Hypothalamus (tissue), 51 donors: Measurements from ENCODE around the gene WIPF1.

Source experiments
- DNase-seq, 51 donors: peaks; one replicate each; lab custom pipeline; 2025; lab: John Stamatoyannopoulos, UW

Gene WIPF1

GRCh38 chr2:174599310-174599921 is 1.8 kb upstream of the WIPF1 start:
- no peak for DNase-seq

DNA sequence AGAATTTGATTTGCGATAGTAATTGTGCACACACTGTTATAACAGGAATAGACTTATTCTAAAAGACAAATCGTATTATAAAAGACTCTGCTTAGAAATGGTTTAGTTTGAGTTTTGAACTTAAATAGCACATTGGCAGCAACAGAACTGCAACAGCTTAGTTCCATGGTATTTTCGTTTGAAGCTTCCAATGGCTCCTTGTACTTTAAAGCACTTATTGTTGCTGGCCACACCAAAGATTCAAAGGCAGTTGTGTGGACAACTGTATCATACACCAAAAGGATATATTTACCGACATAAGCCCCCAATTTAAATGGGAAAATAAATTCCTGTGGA is 627 bp downstream of the WIPF1 start:
- no peak for DNase-seq

DNA sequence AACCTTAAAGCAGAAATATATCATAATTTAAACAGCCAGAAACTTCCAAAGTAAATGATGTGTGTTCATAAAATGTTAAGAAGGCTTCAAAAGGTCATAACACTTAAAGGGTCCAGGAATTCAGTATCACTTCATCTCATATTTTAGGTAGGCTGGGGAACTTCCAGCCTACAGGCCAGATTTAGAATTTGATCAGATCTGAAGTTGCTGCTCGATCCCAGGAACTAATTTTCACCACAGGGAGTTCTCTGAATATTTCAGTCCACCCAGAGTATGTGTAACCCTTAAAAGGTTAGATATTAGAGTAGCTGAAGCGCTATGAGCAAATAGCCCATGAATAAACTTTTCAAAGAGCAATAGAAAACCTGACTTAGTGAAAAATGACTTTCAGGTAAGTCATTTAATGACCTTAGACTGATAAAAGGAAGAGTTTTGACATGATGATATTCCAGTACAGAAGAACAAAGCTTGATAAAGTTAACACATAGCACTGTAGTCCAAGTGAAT is 1.7 kb downstream of the WIPF1 start:
- no peak for DNase-seq

- DNase-seq, result no peak
Observed at GRCh38 chr2:174595116-174595809, 2.3 kb downstream of the WIPF1 start.

DNA sequence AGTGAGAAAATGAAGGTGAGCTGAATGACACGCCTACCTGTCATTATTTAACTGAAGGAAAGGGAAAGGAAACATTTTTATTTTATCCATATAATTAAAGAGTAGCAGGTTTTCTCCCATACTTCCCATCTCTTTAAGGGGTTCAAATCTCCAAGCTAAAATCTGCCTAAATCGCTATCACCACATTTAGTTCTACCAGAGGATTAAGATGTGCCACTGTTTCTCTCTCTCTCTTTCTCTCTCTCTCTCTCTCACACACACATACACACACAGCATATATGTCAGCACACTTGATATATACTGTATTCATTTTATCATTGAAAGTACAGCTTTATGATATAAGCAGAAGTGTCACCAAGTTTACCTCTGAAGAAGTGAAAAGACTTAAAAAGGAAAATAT is 3.1 kb downstream of the WIPF1 start:
- DNase-seq, result no peak

DNA sequence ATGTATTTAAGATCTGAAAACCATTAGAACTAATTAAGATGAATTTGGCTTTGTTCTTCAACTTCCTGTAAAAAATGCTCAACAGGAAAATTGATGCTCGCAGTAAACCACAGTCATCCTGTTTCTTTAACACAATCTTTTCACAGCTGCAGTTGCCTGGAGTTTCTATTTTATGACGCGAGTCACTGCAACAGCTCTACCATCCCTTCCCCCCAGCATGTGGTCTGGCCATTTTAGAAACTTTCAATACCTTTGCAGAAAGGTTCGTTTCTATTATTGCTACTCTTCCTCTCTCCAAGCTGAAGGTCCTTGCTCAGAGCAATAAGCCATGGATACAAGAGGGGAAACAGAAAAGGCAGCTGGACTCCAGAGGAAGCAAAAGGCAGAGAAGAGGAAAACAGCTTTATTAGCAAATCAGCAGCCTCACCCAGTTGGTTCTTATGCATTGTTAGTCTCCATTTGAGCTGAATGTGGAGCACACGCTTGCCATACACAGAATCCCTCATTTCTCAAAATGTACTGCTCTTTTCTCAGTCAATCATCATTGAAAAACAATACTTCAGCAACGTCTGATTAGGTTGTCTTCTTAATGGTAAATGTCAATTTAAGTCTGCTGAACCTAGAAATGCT is 3.9 kb downstream of the WIPF1 start:
- peak in 1 of 51 donors; percentile 48 for DNase-seq

DNA sequence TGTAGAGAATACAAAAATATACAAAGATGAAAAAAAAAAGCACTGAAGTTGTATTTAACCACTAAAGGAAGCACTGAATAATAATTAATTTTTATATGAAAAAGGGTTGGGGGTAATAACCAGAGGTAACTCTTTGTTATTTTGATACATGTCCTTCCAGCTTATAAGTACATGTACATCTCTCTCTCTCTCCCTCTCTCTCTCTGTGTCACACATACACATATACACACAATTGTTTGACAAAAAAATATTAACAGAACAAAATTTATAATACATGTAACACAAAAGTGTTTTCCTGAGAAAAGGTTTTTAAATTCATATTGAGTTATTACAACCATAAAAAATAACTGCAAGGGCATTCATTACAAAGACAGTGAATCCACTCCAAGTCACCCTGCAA is 4.6 kb downstream of the WIPF1 start:
- DNase-seq, result no peak

- DNase-seq, result no peak
Observed at GRCh38 chr2:174591740-174592139, 5.9 kb downstream of the WIPF1 start.

DNA sequence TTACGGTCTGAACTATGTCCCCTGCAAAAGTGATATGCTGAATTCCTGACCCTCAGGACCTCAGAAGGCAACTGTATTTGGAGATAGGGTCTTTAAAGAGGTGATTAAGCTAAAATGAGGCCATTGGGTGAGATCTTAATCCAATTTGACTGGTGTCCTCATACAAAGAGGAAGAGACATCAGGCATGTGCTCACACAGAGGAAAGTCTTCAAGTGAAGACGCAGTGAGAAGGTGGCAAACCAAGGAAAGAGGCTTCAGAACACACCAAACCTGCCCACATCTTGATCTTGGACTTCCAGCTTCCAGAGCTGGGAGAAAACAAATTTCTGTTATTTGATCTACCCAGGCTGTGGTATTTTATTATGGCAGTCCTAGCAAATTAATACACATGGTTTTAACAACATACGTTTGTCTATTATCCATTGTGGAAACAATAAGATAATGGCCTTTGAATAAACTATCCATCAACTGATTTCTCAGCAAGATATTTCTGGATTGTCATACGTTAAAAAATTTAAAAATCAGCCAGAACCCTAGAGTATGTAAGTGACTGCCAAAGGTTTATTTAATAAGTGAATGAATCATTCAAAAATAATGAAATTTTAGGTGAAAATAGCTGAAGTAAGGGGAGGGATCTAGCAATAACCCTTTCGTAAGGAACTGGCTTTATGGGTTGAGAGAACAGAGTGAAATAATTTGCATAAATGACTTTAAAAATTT is 6.5 kb downstream of the WIPF1 start:
- no peak for DNase-seq

- DNase-seq, result no peak
Observed at GRCh38 chr2:174590346-174590745, 7.3 kb downstream of the WIPF1 start.

DNA sequence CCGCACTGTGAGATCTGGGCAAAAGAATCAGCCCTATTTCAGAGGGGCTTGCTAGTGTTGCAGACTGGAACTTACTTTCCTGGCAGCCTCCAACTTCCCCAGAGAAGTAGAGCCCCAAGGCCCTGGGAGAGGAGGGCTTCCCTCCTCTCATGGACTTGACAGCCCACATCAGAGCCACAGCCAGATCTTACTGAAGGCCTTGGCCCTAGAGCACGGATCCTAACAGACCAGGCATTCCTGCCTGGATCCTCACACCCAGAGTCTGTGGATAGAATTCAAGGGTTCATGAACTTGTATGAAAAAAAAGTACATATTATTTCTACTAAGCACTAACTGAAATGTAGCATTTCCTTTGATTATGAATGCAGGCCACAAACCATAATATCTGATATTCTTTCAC is 8.3 kb downstream of the WIPF1 start:
- no peak for DNase-seq

DNA sequence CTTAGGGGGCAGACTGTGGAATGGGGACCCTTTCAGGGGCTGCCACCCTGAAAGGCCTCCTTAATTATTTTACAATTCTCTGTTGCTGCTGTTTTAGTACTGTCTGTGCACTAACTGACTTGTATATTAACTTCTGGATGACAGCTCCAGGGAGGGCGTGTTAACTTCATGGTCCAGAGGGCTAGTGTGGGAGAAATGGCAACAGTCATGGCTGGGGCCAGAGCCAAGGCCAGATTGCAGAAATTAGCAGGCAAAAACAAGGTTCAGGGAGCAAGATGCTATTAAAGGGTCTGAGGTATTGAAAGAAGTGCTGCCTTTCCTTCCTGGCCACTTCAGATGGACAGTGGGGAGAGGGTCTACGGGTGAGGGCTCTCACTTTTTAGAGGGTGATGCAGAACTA is 9.1 kb downstream of the WIPF1 start:
- no peak for DNase-seq

DNA sequence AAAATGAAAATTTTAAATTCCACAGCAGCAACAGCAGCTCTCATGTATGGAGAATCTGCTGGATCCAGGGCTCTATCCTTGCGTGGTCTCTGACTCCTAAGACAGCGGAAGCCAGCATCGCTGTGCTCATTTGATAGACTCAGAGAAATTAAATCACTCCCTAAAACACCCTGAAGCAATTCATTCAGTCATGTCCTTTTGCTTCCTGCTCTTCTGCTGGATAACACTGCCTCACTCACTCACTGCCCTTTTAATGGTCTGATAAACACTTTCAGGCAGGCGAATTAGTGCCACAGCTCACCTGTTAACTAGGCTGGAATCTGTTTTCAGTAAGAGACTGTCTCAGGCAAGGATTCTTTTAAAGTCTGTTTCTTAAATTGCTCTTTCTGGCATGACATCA is 10.0 kb downstream of the WIPF1 start:
- no peak for DNase-seq

DNA sequence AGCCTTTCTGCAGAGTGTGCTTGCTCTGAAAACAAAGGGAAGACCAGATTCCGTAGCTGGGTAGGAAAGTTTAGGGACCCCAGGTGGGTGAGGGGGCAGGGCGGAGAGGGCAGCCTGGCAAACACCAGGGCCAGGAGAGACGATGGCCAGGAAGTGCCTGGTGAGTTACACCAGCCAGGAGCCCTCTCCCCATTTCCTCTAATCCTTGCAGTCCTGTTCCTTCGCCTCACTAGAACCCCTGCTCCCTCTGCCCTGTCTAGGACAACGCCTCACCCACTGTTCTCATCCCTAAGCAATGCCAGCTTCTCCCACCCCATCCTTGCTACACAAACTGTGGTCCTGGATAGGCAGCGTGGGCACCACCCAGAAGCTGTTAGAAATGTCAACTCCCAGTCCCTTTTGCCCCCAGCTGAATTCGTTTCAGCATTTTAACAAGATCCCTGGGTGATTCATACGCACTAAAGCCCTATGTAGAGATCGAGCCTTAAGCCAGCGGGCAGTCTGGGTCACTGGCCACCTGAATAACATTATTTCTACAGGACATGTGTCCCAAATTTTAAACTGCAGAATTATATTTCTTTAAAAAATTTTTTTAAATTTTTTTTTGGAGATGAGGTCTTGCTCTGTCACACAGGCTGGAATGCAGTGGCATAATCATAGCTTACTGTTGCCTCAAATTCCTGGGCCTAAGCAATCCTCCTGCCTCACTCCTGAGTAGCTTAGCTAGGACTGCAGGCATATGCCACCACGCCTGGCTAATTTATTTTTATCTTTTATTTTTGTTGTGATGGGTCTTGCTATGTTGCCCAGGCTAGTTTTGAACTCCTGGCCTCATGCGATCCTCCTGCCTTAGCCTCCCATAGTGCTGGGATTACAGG is 10.9 kb downstream of the WIPF1 start:
- no peak for DNase-seq

DNA sequence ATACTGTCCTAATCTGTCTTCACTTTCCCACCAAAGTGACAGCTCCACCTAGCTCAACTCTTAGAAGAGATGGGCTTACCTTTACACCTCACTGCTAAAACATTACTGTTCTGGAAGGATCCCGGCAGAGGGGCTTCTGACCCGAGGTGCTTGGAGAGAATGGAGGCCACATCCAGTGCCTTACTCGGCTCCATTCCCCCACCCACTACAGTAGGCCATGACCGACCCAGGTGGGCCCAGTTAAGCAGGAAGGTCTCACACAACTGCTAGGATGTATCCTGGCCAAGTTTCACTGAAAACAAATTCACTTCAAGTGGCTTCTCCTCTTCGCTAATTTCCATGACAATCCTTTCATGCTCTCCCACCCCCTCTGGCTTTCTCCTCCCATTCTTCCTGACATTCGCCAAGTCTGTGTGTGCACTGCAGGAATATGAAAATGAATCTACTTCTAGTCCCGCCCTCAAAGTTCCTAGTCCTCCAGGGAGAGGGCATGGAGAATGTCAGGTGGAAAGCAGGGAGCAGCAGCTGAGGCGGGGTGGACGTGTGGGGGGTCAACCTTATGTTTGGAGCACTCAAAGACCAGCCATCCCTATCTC is 11.8 kb downstream of the WIPF1 start:
- no peak for DNase-seq

DNA sequence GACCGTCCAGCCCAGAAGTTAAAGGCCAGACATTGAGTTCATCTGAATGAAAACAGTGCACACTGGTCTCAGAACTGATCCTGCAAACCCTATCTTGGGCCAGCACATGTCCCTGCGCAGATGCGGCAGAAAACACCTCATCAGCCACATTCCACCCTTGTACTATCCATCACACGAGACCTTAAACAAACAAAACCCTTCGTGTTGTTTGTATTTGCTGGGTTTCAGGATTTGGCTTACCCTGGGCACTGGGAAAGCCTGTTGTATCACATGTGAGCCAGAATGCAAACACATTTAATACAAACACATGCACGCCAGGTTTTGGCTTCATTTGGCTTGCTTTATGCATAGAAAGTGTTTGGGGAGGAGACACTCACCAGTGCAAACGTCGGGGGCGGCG is 12.5 kb downstream of the WIPF1 start:
- DNase-seq, result no peak

- no peak for DNase-seq
Observed at GRCh38 chr2:174581491-174581890, 16.1 kb downstream of the WIPF1 start.

DNA sequence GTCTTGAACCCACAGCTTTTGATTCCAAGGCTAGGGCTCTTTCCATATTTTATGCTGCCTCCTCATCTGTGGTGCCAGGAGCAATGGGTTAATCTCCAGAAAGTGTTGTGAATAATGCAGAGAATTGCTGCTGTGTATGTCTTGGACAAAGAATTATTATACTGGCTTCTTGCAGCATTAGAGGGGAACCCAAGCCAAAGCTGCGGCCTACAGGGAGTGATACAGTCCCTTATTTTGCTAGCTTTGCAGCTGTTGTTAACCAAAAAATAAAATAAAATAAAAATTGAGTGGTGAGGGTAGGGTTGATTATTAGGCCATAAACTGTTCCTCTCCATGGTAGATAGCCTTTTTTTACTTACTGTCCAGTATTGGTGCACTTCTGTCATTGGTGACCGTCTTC is 16.7 kb downstream of the WIPF1 start:
- DNase-seq, result peak in 13 of 51 donors; percentile 17 to 59 (median 33)

- peak in 15 of 51 donors; percentile 8 to 56 (median 30) for DNase-seq
Observed at GRCh38 chr2:174577967-174578589, 19.5 kb downstream of the WIPF1 start.
